ENCODE results near the gene FBN1. TPM values are rescaled to one million over a fixed set of nuclear protein-coding genes. Genes with fewer than 3 reads are reported as not detected.

Gene FBN1
- total and polyA plus RNA-seq, 2 experiments from 2014 or later, result 1.9 to 3.8 TPM

- H3K4me2 ChIP-seq, result no peak overlapping the region
- no peaks in the 10 kb centered on the region for H3K9me3 Mint-ChIP-seq
- H4K20me1 ChIP-seq (replicated peaks; ENCODE audit: insufficient read depth), result peaks cover 3% of the 10 kb centered on the region; the same call in 1 of the 2 replicates
- no peaks in the 10 kb centered on the region for H3K9me2 ChIP-seq (ENCODE audit: insufficient read depth)
- H3K27ac Mint-ChIP-seq, result no peak overlapping the region
- H3K4me1 ChIP-seq (ENCODE audit: insufficient read depth), result peaks cover 28% of the 10 kb centered on the region
- no peak for ATAC-seq
- no peak overlapping the region for H2AFZ ChIP-seq
- peaks cover 24% of the 10 kb centered on the region for H3K4me1 Mint-ChIP-seq
- no peak overlapping the region for H3K4me3 ChIP-seq
- H3K27ac ChIP-seq (ENCODE audit: low read depth), result no peak overlapping the region
- H3K4me3 Mint-ChIP-seq, result no peak overlapping the region
- peaks cover 25% of the 10 kb centered on the region for H3K27me3 Mint-ChIP-seq (ENCODE audit: insufficient read depth, low read depth, poor library complexity)
- no peak for TF ChIP-seq ZNF114 (CRISPR knock-in tag; IDR thresholded peaks at IDR 0.05)
- H3K36me3 Mint-ChIP-seq (ENCODE audit: low read depth), result no peaks in the 10 kb centered on the region
- no peaks in the 10 kb centered on the region for H3K79me2 ChIP-seq (replicated peaks; ENCODE audit: insufficient read depth)
- H3K27me3 ChIP-seq (ENCODE audit: insufficient read depth), result peaks cover 64% of the 10 kb centered on the region
- 0 out of 2 replicates have a peak, but pooled peaks cover 2% of the 10 kb centered on the region for H3F3A ChIP-seq (replicated peaks; ENCODE audit: low read depth)
- H3K36me3 ChIP-seq (ENCODE audit: insufficient read depth), result no peaks in the 10 kb centered on the region
- no peak for DNase-seq (ENCODE audit: low spot score)
Measured at GRCh38 chr15:48642795-48643194, 2.7 kb downstream of the FBN1 start.

- Histone ChIP-seq H3K27ac (ENCODE audit: low read depth) (no peak overlapping the region), H3K4me1 (ENCODE audit: insufficient read depth) (peaks cover 18% of the 10 kb centered on the region), H4K20me1 (replicated peaks; ENCODE audit: insufficient read depth) (peaks cover 3% of the 10 kb centered on the region; the same call in 1 of the 2 replicates), H3K79me2 (replicated peaks; ENCODE audit: insufficient read depth) (no peaks in the 10 kb centered on the region), H3K4me2 (no peak overlapping the region), H3K9me2 (ENCODE audit: insufficient read depth) (no peaks in the 10 kb centered on the region), H3K27me3 (ENCODE audit: insufficient read depth) (peaks cover 50% of the 10 kb centered on the region), H3K4me3 (no peak overlapping the region), H2AFZ (no peak overlapping the region), H3K36me3 (ENCODE audit: insufficient read depth) (no peaks in the 10 kb centered on the region), H3F3A (replicated peaks; ENCODE audit: low read depth) (no peaks in the 10 kb centered on the region)
- Mint-ChIP-seq H3K27ac (no peak overlapping the region), H3K4me3 (no peak overlapping the region), H3K27me3 (ENCODE audit: insufficient read depth, low read depth, poor library complexity) (peaks cover 22% of the 10 kb centered on the region), H3K4me1 (peaks cover 17% of the 10 kb centered on the region), H3K36me3 (ENCODE audit: low read depth) (no peaks in the 10 kb centered on the region), H3K9me3 (no peaks in the 10 kb centered on the region)
- ATAC-seq, result no peak
- no peak for TF ChIP-seq ETS1 (IDR thresholded peaks at IDR 0.05)
- TF ChIP-seq CTCF (conservative IDR thresholded peaks at IDR 0.05; ENCODE audit: low read depth in 2 of 2), result peak in 1 of 2 experiments; percentile 46; a peak in 3 of 4 replicates
- peak; percentile 26 for DNase-seq (ENCODE audit: low spot score)
Measured at GRCh38 chr15:48641416-48641815, 4.1 kb downstream of the FBN1 start.

- Histone ChIP-seq H3K79me2 (replicated peaks; ENCODE audit: insufficient read depth) (no peaks in the 10 kb centered on the region), H3K4me1 (ENCODE audit: insufficient read depth) (peaks cover 13% of the 10 kb centered on the region), H3K36me3 (ENCODE audit: insufficient read depth) (no peaks in the 10 kb centered on the region), H3F3A (replicated peaks; ENCODE audit: low read depth) (no peaks in the 10 kb centered on the region), H3K9me2 (ENCODE audit: insufficient read depth) (no peaks in the 10 kb centered on the region), H3K27me3 (ENCODE audit: insufficient read depth) (peaks cover 26% of the 10 kb centered on the region), H3K4me2 (no peak overlapping the region), H4K20me1 (replicated peaks; ENCODE audit: insufficient read depth) (peaks cover under 1% of the 10 kb centered on the region; the same call in 1 of the 2 replicates), H3K27ac (ENCODE audit: low read depth) (no peak overlapping the region), H2AFZ (no peak overlapping the region), H3K4me3 (no peak overlapping the region)
- H3K9me3 Mint-ChIP-seq, result no peaks in the 10 kb centered on the region
- H3K36me3 Mint-ChIP-seq (ENCODE audit: low read depth), result no peaks in the 10 kb centered on the region
- no peak for ATAC-seq
- H3K27ac Mint-ChIP-seq, result no peak overlapping the region
- peaks cover 13% of the 10 kb centered on the region for H3K27me3 Mint-ChIP-seq (ENCODE audit: insufficient read depth, low read depth, poor library complexity)
- no peak overlapping the region for H3K4me3 Mint-ChIP-seq
- DNase-seq (ENCODE audit: low spot score), result no peak
- H3K4me1 Mint-ChIP-seq, result peaks cover 10% of the 10 kb centered on the region
- TF ChIP-seq POLR2AphosphoS5 (IDR thresholded peaks at IDR 0.05; ENCODE audit: low read depth) (no peak), ZNF462 (CRISPR knock-in tag; IDR thresholded peaks at IDR 0.05) (no peak), STAT1 (IDR thresholded peaks at IDR 0.05; ENCODE audit: unreplicated experiment) (no peak)
Measured at GRCh38 chr15:48638963-48639362, 6.5 kb downstream of the FBN1 start.
